D341Med (cell line): Measurements from ENCODE around the gene IL4.
"Not testable (repeated sequence)": the region's sequence is repeated elsewhere in the genome, so short reads cannot be mapped to it uniquely, and the experiment has no call there.

Experiments
- DNase-seq: peaks from one replicate; pipeline ENCODE4 v3.0.0; 2012; ENCODE audit warnings: low spot score

IL4 gene

GRCh38 chr5:132674671-132675506 is 1.1 kb downstream of the IL4 start:
- DNase-seq, result no peak

- DNase-seq, result no peak
Observed at GRCh38 chr5:132675936-132676689, 2.3 kb downstream of the IL4 start.

- DNase-seq, result no peak
Observed at GRCh38 chr5:132677191-132677590, 3.4 kb downstream of the IL4 start.

GRCh38 chr5:132677682-132678400 is 4.1 kb downstream of the IL4 start:
- no peak for DNase-seq

- DNase-seq, result no peak
Observed at GRCh38 chr5:132678735-132679134, 4.9 kb downstream of the IL4 start.

- DNase-seq, result no peak
Observed at GRCh38 chr5:132679166-132679565, 5.4 kb downstream of the IL4 start.

- DNase-seq, result no peak
Observed at GRCh38 chr5:132679717-132680380, 6.1 kb downstream of the IL4 start.

GRCh38 chr5:132680780-132681475 is 7.1 kb downstream of the IL4 start:
- DNase-seq, result no peak

GRCh38 chr5:132681476-132681831 is 7.7 kb downstream of the IL4 start:
- no peak for DNase-seq

GRCh38 chr5:132681983-132682382 is 8.2 kb downstream of the IL4 start:
- no peak for DNase-seq

- DNase-seq, result no peak
Observed at GRCh38 chr5:132684491-132684890, 10.7 kb downstream of the IL4 start.

GRCh38 chr5:132684922-132685720 is 11.3 kb downstream of the IL4 start:
- DNase-seq, result no peak

GRCh38 chr5:132686193-132686592 is 12.4 kb downstream of the IL4 start:
- no peak for DNase-seq

GRCh38 chr5:132687995-132688394 is 14.2 kb downstream of the IL4 start:
- no peak for DNase-seq

GRCh38 chr5:132688536-132689339 is 14.9 kb downstream of the IL4 start:
- no peak for DNase-seq

- no peak for DNase-seq
Observed at GRCh38 chr5:132689513-132689912, 15.7 kb downstream of the IL4 start.

- DNase-seq, result no peak
Observed at GRCh38 chr5:132690156-132690555, 16.4 kb downstream of the IL4 start.

GRCh38 chr5:132691755-132692631 is 18.2 kb downstream of the IL4 start:
- DNase-seq, result not testable (repeated sequence)

GRCh38 chr5:132692632-132692967 is 18.8 kb downstream of the IL4 start:
- no peak for DNase-seq
